B cell (primary cell): ENCODE results near the gene PKNOX2. TPM values are rescaled to one million over a fixed set of nuclear protein-coding genes. Genes with fewer than 3 reads are reported as not detected.

Source experiments
- ATAC-seq: fragments of 200-7000 bp; cut with Tn5 transposase; one replicate; pipeline ENCODE4 v1.10.0; 2021; ENCODE audit warnings: low read depth, mild to moderate bottlenecking, moderate number of reproducible peaks, moderate library complexity
- CTCF ChIA-PET: fragments of 350-600 bp; sonication (Branson Sonifier 250); formaldehyde crosslinking; loops from one replicate; lab custom pipeline; 2021; ENCODE audit warnings: antibody characterized with exemption, inconsistent platforms; lab: Charles Lee
- POLR2A ChIA-PET: fragments of 350-600 bp; sonication (Branson Sonifier 250); formaldehyde crosslinking; loops from one replicate; lab custom pipeline; 2021; ENCODE audit warnings: antibody characterized with exemption; lab: Charles Lee
- DNase-seq: peaks from one replicate; pipeline ENCODE4 v3.0.0; 2013
- H2AFZ ChIP-seq: 2 replicates; pipeline ENCODE4 v1.6.1; 2012; ENCODE audit warnings: mild to moderate bottlenecking, low read depth, low read length; ENCODE audit not compliant: insufficient read depth, poor library complexity, severe bottlenecking
- H3K27ac ChIP-seq, 2 donors: 1 replicate in 1 of 2; 2 replicates in 1 of 2; pipeline ENCODE4 v1.5.1; 2012 to 2013; ENCODE audit warnings: low read length in 2 of 2, mild to moderate bottlenecking in 2 of 2, moderate library complexity in 1 of 2
- H3K27me3 ChIP-seq, 4 experiments: fragments of 200-600 bp in 1 of 4; sonication (generic) in 1 of 4; replicated peaks in 1 of 4; 1 replicate in 2 of 4; 2 replicates in 2 of 4; pipeline versions ENCODE4 v1.6.1 to v1.7.0; 2013 to 2016; ENCODE audit warnings: low read length in 3 of 4, mild to moderate bottlenecking in 2 of 4, mixed read lengths in 1 of 4, moderate library complexity in 1 of 4; ENCODE audit not compliant: insufficient read depth in 4 of 4, control insufficient read depth in 3 of 4; ENCODE audit errors: control extremely low read depth in 1 of 4
- H3K36me3 ChIP-seq, 2 experiments: replicated peaks in 1 of 2; 1 replicate in 1 of 2; 2 replicates in 1 of 2; pipeline versions ENCODE4 v1.6.1 to v1.7.1; 2013; ENCODE audit warnings: low read length in 1 of 2; ENCODE audit not compliant: insufficient read depth in 2 of 2, control insufficient read depth in 1 of 2; ENCODE audit errors: control extremely low read depth in 1 of 2, extremely low read depth in 1 of 2
- H3K4me1 ChIP-seq, 2 donors: fragments of 200-600 bp in 1 of 2; sonication (generic) in 1 of 2; 1 replicate in 1 of 2; 2 replicates in 1 of 2; pipeline versions ENCODE4 v1.5.1 to v1.6.1; 2013 to 2017; ENCODE audit warnings: low read length in 2 of 2; ENCODE audit not compliant: control insufficient read depth in 2 of 2, insufficient read depth in 2 of 2
- H3K4me2 ChIP-seq: replicated peaks from 2 replicates; pipeline ENCODE3; 2012; ENCODE audit warnings: mild to moderate bottlenecking, low read depth, low read length; ENCODE audit not compliant: poor library complexity, severe bottlenecking
- H3K4me3 ChIP-seq, 5 experiments: fragments of 200-600 bp in 1 of 5; sonication (generic) in 1 of 5; 1 replicate in 3 of 5; 2 replicates in 2 of 5; pipeline versions ENCODE4 v1.5.1 to v1.7.0; 2011 to 2016; ENCODE audit warnings: low read length in 4 of 5, mild to moderate bottlenecking in 4 of 5, low read depth in 2 of 5, control low read depth in 1 of 5, moderate library complexity in 1 of 5; ENCODE audit not compliant: insufficient read depth in 1 of 5; ENCODE audit errors: control extremely low read depth in 1 of 5, extremely low read depth in 1 of 5
- H3K79me2 ChIP-seq: fragments of 200-600 bp; sonication (generic); one replicate; pipeline ENCODE4 v1.6.0; 2016; ENCODE audit warnings: low read length; ENCODE audit not compliant: control insufficient read depth, insufficient read depth
- H3K9ac ChIP-seq: fragments of 200-600 bp; sonication (generic); 2 replicates; pipeline ENCODE4 v1.6.1; 2017; ENCODE audit warnings: mild to moderate bottlenecking, low read length, moderate library complexity
- H3K9me3 ChIP-seq, 3 donors: one replicate each; pipeline versions ENCODE4 v1.6.1 to v1.7.1; 2013; ENCODE audit warnings: low read length in 2 of 3; ENCODE audit not compliant: control insufficient read depth in 2 of 3, insufficient read depth in 1 of 3; ENCODE audit errors: control extremely low read depth in 1 of 3
- H4K20me1 ChIP-seq: 2 replicates; pipeline ENCODE4 v1.6.0; 2012; ENCODE audit warnings: mild to moderate bottlenecking, low read length; ENCODE audit not compliant: insufficient read depth, control insufficient read depth, poor library complexity, severe bottlenecking
- H3K27ac Mint-ChIP-seq: one replicate; pipeline ENCODE4 v1.8.0; 2021; ENCODE audit warnings: mixed read lengths
- H3K27me3 Mint-ChIP-seq: one replicate; pipeline ENCODE4 v1.8.0; 2021; ENCODE audit warnings: mixed read lengths
- H3K4me1 Mint-ChIP-seq: one replicate; pipeline ENCODE4 v1.8.0; 2021; ENCODE audit warnings: mixed read lengths
- H3K4me3 Mint-ChIP-seq: one replicate; pipeline ENCODE4 v1.8.0; 2021; ENCODE audit warnings: mixed read lengths
- H3K9me3 Mint-ChIP-seq: one replicate; pipeline ENCODE4 v1.8.0; 2022; ENCODE audit warnings: mixed read lengths; ENCODE audit not compliant: insufficient read depth
- CTCF ChIP-seq: fragments of 200-600 bp; IDR thresholded peaks from one replicate; pipeline ENCODE4 v1.8.0; 2022; ENCODE audit warnings: antibody characterized with exemption, mild to moderate bottlenecking
- EZH2 ChIP-seq: IDR thresholded peaks from 2 replicates; pipeline ENCODE4 v1.6.1; 2012; ENCODE audit warnings: borderline replicate concordance, low read depth, mild to moderate bottlenecking, moderate library complexity, low read length; ENCODE audit not compliant: insufficient read depth, poor library complexity, severe bottlenecking
- WGBS: methylation state at CpG from one replicate; pipeline ENCODE4 v1.1.5; 2013; ENCODE audit warnings: missing lambda C conversion rate; ENCODE audit not compliant: insufficient coverage; 5-methylcytosine and 5-hydroxymethylcytosine counted together
- intact Hi-C: fragments of 100-400 bp; cut with micrococcal nuclease; formaldehyde crosslinking; loops from one replicate; pipeline ENCODE4 v1.10.0; 2022
- polyA plus RNA-seq: library from polyadenylated mRNA; depleted of rRNA; stranded (reverse); fragments of >200 nt; gene quantifications from 2 replicates; pipeline ENCODE4 v1.2.3, GENCODE V29; 2012
- total RNA-seq, 2 donors: library from RNA; stranded (reverse); fragments of 120-200 nt in 1 of 2; gene quantifications; 1 replicate in 1 of 2; 2 replicates in 1 of 2; pipeline versions ENCODE4 v1.2.3 to v1.2.4, GENCODE V29; 2013 to 2022

The PKNOX2 gene
- total and polyA plus RNA-seq, 2 donors (not counting 1 experiment from before 2014, with no cell fraction given), result not detected

GRCh38 chr11:125452125-125452470 lies 287.5 kb downstream of the PKNOX2 start:
- Histone ChIP-seq H3K27me3 (no peaks in the 10 kb centered on the region), H3K79me2 (no peaks in the 10 kb centered on the region), H3K4me1 (no peaks in the 10 kb centered on the region), H3K4me2 (no peak overlapping the region), H3K9ac (no peak overlapping the region), H3K36me3 (no peaks in the 10 kb centered on the region), H2AFZ (peak overlapping the region; percentile 60), H3K4me3 (no peak overlapping the region), H3K27ac (no peak overlapping the region), H4K20me1 (no peaks in the 10 kb centered on the region), H3K9me3 (no peaks in the 10 kb centered on the region)
- H3K4me3 Mint-ChIP-seq, result no peak overlapping the region
- ATAC-seq (no peak), DNase-seq (no peak)
- POLR2A ChIA-PET, result no interaction called here
- CTCF ChIA-PET, result interaction anchor here (1.2 to 1.5 kb wide), 2 partner anchors 44 to 435 kb away, joined by 4 read pairs; partner anchors contain the start of genes FEZ1 and HYLS1
- H3K4me1 Mint-ChIP-seq, result peaks cover 3% of the 10 kb centered on the region
- no peak overlapping the region for H3K27ac Mint-ChIP-seq
- H3K9me3 Mint-ChIP-seq, result no peaks in the 10 kb centered on the region
- no peaks in the 10 kb centered on the region for H3K27me3 Mint-ChIP-seq
- intact Hi-C loops, result no loop called here
- 95% methylated on average over 6 of the region's 7 CpGs for WGBS
- TF ChIP-seq CTCF (no peak), EZH2 (no peak)

- no peak overlapping the region for H3K9ac ChIP-seq
- no peaks in the 10 kb centered on the region for H3K9me3 ChIP-seq
- WGBS, result no CpG with 5 or more reads among the region's 6 CpGs
- Mint-ChIP-seq H3K27me3 (no peaks in the 10 kb centered on the region), H3K27ac (no peak overlapping the region), H3K4me1 (peaks cover 3% of the 10 kb centered on the region), H3K4me3 (no peak overlapping the region), H3K9me3 (no peaks in the 10 kb centered on the region)
- no peak overlapping the region for H3K4me2 ChIP-seq
- no peak overlapping the region for H3K27ac ChIP-seq
- no peaks in the 10 kb centered on the region for H4K20me1 ChIP-seq
- no peaks in the 10 kb centered on the region for H3K4me1 ChIP-seq
- intact Hi-C loops, result no loop called here
- TF ChIP-seq EZH2 (no peak), CTCF (no peak)
- H3K27me3 ChIP-seq, result no peaks in the 10 kb centered on the region
- no peak overlapping the region for H2AFZ ChIP-seq
- H3K4me3 ChIP-seq, result no peak overlapping the region
- H3K79me2 ChIP-seq, result no peaks in the 10 kb centered on the region
- no peak for DNase-seq
- ATAC-seq, result no peak
- CTCF ChIA-PET, result interaction anchor here (0.7 to 1.6 kb wide), 6 partner anchors 10 to 358 kb away, joined by 3 to 7 read pairs (median 4); no protein-coding TSS in a partner anchor
- POLR2A ChIA-PET, result no interaction called here
- no peaks in the 10 kb centered on the region for H3K36me3 ChIP-seq
Measured at GRCh38 chr11:125454047-125454446, 289.5 kb downstream of the PKNOX2 start.
